Activated T-cell treated with anti-CD3 and anti-CD28 coated beads for 1 hour (primary cell): ENCODE results near the gene TREM1.

Experiments
- DNase-seq: peaks from one replicate; pipeline ENCODE4 v3.0.0-alpha.2; 2020; ENCODE audit warnings: low read depth

TREM1 gene

GRCh38 chr6:41294214-41294872, 7.9 kb upstream of the TREM1 start:
- DNase-seq: no peak

- no peak for DNase-seq
Measured at GRCh38 chr6:41291717-41292116, 5.2 kb upstream of the TREM1 start.

DNA sequence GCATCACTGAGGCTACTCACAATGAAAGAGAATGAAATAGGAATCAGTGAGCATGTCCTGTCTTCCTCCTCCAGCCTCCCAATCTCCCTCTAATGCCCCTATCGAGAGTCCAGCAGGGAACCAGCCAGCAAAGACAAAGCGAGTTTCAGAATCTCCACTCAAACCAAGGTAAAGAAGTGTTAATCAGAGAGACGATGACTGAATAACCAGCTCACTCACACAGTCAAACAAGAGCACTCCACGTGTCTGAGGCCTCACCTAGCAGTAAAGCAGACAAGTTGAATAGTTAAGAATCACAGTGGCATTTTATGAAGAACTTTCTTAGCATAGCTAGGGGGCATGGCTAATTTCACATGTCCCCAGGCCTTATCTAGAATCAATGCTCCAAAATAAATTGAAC, 3.3 kb upstream of the TREM1 start:
- no peak for DNase-seq

- DNase-seq: no peak
Measured at GRCh38 chr6:41288754-41289129, 2.3 kb upstream of the TREM1 start.

GRCh38 chr6:41288030-41288753, 1.7 kb upstream of the TREM1 start:
- no peak for DNase-seq

DNA sequence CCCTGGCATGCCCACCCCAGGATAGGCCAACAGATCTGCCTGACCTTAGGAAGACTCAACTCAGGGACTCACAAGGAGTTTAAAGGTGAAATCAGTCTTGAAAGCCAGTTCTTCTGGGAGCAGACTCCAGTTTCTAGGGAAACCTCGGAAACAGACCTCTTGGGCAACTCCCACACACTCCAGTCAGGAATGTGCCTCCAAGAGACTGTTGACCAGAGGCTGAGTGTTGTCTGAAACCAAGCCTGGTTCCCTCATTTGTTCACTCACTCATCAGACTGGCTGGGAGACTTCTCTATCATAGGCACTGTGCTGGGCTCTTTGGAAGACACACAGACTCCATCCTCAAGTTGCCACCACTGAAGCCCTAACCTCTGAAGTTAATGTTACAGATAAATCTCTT, 1.8 kb downstream of the TREM1 start:
- DNase-seq: no peak

DNA sequence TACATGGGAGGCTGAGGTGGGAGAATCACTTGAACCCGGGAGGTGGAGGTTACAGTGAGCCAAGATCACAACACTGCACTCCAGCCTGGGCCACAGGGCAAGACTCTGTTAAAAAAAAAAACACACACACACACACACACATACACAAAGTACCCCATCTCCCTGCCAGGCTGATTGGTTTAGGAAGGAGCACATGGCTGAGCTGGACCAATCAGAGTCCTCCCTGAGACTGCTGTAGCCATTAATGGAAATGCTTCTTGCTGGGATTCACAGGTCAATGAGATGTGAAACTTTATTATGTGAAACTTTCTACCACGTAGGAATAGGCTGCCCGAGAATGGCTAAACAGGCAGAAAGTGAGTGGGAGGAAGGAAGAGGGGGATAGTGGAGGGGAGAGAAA, 2.9 kb downstream of the TREM1 start:
- DNase-seq: no peak

DNA sequence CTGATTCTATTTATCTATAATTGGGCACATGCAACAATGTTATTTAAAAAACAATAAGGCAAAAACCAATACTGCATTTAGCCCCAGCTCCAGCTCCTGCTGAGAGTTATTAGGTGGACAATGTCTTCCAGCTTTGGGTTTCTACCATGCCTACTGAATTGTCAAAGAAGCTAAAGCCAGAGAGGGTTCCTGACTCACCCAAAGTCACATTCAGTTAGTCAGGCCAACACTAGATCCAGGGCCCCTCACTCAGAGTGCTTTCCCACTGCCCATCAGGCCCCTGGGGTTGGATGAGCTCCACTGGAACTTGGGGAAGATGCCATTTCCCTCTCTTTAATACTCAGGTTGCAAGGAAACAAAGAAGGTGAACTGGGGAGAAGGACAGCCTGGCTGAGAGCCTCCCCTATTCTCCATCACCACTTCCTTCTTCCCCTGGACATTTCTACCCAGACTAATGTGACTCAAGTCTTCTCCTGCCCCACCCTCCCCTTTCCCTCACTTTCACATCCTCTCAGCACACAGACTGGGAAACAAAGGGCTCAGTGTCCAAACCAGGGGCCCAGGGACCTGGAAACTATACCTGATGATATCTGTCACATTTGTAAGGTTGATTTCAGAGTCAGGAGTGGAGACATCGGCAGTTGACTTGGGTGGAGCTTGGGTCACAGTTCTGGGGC, 6.0 kb downstream of the TREM1 start:
- no peak for DNase-seq

DNA sequence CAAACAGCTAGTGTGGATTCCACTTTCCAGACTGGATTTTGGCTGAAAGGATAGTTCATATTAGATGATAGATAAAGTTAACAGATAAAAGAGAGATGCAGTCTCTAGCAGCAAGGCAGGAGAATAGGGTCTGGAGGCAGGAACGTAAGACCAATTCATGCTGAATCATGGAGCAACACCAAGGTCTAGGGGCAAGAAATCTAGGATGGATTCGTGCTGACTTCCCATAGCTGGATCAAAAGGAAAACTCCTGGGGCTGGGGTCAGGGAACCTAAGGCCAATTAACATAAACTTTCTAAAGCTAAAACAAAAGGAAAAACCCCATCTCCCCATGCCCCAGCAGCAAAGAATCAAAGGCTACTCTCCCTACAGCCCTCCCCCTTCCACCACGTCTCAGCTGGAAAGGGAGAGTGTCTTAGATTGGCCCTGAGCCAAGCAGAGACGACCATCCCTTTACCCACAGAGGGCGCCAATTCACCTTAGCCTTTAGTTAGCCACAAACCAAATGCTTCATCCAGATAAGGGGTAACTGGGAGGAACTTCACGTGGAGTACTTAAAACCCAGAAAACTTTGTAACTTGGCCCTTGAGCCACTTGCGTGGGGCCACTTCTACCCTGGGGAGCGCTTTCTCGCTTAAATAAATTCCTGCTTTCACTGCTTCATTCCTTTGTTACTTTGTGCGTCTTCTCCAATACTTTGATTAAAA, 7.6 kb downstream of the TREM1 start:
- DNase-seq: peak; percentile 51

GRCh38 chr6:41277605-41278004, 8.9 kb downstream of the TREM1 start:
- no peak for DNase-seq

GRCh38 chr6:41275489-41275888, 11.0 kb downstream of the TREM1 start:
- no peak for DNase-seq

DNA sequence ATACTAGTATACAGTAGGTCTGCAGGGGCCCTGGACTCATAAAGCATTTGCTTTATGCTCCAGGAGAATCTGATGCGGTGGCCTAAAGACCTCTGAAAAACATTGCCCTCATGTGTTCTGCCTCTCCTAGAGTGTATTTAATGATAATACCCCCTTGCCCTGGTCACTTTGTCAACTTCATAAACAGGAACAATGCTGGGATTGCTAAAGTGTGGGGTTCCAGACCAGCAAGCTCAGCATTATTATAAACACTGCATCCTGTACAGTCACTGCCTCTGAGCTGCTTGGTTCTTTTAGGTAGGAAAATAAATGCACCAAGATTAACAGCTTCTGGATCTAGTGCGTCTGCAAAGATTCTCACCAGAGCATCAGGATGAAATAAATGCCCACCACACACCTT, 12.2 kb downstream of the TREM1 start:
- no peak for DNase-seq

GRCh38 chr6:41273714-41274113, 12.8 kb downstream of the TREM1 start:
- no peak for DNase-seq

DNA sequence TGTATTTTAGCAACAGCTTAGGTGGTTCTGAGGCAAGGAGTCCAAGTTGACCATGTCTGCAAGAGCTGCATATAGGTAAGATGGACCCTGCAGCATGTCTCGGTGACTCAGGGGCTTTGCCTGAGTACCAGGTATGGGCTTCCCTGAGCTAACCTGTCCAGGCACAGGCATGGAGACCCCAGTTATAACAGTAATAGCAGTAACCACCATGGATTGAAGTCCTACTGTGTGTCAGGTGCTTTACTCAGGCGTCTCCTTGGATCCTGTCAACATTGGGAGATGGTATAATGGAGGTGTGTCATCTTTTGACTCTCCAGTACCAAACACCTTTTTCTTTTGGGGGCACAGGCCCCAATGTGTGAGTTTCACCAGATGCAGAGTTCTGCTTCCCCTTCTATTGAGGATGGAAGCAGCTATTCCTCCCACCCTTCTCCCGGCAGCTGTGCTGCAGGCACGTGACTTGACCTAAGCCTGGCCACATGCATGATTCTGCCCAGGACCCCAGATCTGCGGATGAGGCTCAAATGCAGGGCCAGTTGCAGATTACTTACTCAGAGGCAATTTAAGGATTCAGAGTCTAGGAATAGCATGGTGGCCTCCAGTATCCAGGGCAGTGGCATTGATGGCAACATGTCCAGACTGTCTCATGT, 13.8 kb downstream of the TREM1 start:
- no peak for DNase-seq

DNA sequence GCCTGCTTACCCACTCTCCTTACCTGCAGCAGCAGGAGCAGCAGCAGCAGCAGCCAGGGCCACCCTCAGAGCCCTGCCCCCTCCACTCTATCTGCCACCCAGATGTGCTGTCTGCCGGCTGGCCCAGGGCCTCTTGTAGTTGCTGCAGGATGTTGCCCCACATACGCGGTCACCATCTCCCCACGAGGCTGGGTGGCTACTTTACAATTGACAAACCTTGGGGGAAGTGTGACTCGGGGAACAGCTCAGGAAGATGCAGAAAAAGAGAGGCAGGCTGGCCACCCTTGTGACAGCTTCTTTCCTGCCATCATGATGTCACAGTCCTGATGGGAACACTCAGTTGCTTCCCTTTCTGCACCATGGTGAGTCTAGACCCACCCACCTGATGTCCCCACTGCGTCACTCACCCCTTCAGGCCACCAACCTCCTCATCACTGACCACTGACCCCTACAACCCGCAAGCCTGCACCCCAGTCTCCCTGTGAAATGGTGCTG, 14.5 kb downstream of the TREM1 start:
- no peak for DNase-seq

DNA sequence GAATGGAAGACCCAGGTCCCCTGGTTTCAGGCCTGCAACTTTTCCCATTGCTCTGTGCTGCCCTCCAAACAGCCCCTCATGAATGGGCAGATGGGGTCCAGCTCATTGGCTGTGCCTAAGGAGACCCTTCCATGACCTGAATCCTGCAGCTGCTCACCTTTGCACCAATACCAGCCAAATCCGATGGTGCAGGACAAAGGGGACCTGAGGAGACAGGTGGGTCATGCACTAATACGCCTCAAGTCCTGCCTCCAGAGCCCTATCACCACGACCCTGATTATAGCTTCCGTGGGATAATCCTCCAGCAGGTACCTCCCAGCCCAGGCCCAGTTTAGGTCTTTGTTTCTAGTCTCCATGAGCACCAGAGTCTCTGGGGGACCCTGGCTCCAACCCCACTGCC, 16.8 kb downstream of the TREM1 start:
- DNase-seq: no peak

DNA sequence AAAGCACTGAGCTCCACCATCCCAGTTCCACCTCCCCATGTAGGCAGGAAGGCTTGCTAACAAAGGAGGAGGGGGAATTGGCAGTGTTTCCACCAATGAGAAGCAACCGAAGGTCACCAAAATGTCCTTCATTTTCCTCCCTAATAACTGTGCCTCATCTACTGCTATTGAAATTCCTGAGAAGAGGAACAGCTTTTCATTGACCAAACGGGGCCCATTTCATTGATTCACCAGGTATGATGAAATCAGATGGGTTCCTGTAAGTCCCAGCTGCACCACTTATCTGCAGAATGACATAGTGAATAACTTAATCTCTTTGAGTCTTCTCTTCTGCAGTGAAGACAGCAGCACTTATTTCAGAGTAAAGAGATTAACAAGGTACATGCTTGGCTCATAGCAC, 17.3 kb downstream of the TREM1 start:
- no peak for DNase-seq

- no peak for DNase-seq
Measured at GRCh38 chr6:41268478-41268877, 18.0 kb downstream of the TREM1 start.

DNA sequence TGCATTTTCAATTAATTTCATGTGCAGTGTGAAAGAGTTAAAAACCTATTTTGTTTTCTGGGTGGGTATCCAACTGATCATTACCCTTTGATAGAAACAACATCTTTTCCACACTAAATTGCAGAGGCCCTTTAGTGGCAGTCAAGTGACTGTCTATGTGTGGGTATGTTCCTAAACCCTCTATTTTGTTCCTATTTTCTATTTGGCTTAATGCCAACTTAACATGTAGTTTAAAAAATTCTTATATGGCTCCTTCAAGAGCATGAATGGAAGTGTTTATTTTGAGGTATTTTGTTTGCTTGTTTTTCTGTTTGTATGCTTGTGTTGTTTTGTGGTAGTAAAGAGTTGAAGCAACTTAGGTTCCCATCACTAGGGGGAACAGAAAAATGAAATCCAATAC, 19.9 kb downstream of the TREM1 start:
- DNase-seq: no peak

GRCh38 chr6:41263267-41263666, 23.2 kb downstream of the TREM1 start:
- no peak for DNase-seq

GRCh38 chr6:41262401-41262800, 24.1 kb downstream of the TREM1 start:
- no peak for DNase-seq

DNA sequence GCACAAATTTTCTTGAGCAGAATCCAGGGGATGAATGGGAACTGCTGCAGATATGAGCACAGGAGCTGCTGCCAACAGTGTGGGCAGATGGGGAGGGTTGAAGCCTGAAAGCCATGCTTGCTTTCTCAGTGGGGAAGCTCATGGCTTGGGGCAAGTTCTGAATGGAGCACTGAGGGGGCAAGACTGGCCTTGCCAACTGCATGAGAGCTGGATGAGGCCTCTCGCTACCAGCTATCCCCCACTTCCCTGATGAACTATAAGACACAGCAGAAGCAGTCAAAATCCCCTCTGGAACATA, 28.3 kb downstream of the TREM1 start:
- DNase-seq: no peak
